ENCODE data around the gene TMEM17. TPM values are rescaled to one million over a fixed set of nuclear protein-coding genes. Genes with fewer than 3 reads are reported as not detected.
A peak's percentile ranks its signal among the peaks of the same experiment; 100 is the strongest.

The TMEM17 gene
- polyA plus RNA-seq (2013, experiment 1 of 2) = 1.8 TPM
- 1.5 TPM for polyA plus RNA-seq (2013, experiment 2 of 2)

DNA sequence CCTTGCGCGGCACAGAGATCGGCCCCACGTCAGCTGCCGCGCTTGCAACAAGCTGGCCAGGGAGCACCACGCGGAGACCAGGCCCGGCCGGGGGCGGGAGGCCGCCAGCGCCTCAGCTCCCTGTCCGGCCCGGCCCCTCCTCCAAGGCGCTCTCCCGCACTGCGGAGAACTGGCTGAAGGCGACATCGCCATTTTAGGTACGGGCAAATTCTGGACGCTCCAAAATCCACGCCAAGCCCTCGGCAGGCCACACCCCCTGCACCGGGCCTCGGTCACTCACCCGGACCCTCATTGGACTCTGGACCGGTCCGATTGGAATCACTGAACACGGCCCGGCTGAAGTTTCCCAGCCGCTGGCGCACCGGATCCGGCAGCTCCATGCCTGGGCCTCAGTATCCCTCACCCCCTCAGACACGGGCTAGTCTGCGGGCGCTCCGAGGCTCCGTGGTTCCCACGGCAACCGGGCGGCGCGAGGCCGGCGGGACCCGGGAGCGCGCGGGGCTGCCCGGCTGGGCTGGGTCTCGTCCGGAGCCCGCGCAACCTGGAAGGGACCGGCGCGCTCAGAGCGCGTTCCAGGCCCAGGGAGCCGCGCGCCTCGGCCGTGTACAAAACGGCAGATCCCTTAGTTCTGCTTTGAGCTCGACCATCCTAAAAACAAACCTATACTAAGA is at the start of gene TMEM17:
TSS of gene TMEM17 (minus strand) at position 446 of the 671 bp plus-strand sequence. CDS start at position 380, 66 bp downstream.
- H3K4me1 ChIP-seq (ENCODE audit: control insufficient read depth, insufficient read depth, low read length, poor library complexity, severe bottlenecking) = no peaks in the 10 kb centered on the region
- H3K27ac ChIP-seq (ENCODE audit: low read depth, low read length, severe bottlenecking) = peak within 1 kb of the TSS; percentile 92
- H3K4me3 ChIP-seq (ENCODE audit: extremely low read depth, insufficient read depth, low read length, poor library complexity, severe bottlenecking) = peak within 1 kb of the TSS; percentile 56
- H3K9me3 ChIP-seq (ENCODE audit: control insufficient read depth, low read length) = no peaks in the 10 kb centered on the region
- H3K36me3 ChIP-seq (ENCODE audit: control insufficient read depth, insufficient read depth, low read length) = no peaks in the 10 kb centered on the region
- 0% methylated on average over 52 to 56 of the region's 68 CpGs for WGBS, 2 experiments (ENCODE audit: insufficient coverage in 2 of 2)

- H3K4me1 ChIP-seq (ENCODE audit: control insufficient read depth, insufficient read depth, low read length, poor library complexity, severe bottlenecking) = no peaks in the 10 kb centered on the region
- H3K36me3 ChIP-seq (ENCODE audit: control insufficient read depth, insufficient read depth, low read length) = no peaks in the 10 kb centered on the region
- H3K9me3 ChIP-seq (ENCODE audit: control insufficient read depth, low read length) = no peaks in the 10 kb centered on the region
- H3K27ac ChIP-seq (ENCODE audit: low read depth, low read length, severe bottlenecking) = no peak overlapping the region
- H3K4me3 ChIP-seq (ENCODE audit: extremely low read depth, insufficient read depth, low read length, poor library complexity, severe bottlenecking) = no peak overlapping the region
Measured at GRCh38 chr2:62554440-62554839, 48.4 kb upstream of the TMEM17 start.

GRCh38 chr2:62550461-62550860 is 44.5 kb upstream of the TMEM17 start:
- no peaks in the 10 kb centered on the region for H3K36me3 ChIP-seq (ENCODE audit: control insufficient read depth, insufficient read depth, low read length)
- H3K9me3 ChIP-seq (ENCODE audit: control insufficient read depth, low read length) = no peaks in the 10 kb centered on the region
- H3K27ac ChIP-seq (ENCODE audit: low read depth, low read length, severe bottlenecking) = no peak overlapping the region
- 100% methylated on average over 1 of the region's 2 CpGs for WGBS, 2 experiments (ENCODE audit: insufficient coverage in 2 of 2)
- H3K4me1 ChIP-seq (ENCODE audit: control insufficient read depth, insufficient read depth, low read length, poor library complexity, severe bottlenecking) = no peaks in the 10 kb centered on the region
- no peak overlapping the region for H3K4me3 ChIP-seq (ENCODE audit: extremely low read depth, insufficient read depth, low read length, poor library complexity, severe bottlenecking)

DNA sequence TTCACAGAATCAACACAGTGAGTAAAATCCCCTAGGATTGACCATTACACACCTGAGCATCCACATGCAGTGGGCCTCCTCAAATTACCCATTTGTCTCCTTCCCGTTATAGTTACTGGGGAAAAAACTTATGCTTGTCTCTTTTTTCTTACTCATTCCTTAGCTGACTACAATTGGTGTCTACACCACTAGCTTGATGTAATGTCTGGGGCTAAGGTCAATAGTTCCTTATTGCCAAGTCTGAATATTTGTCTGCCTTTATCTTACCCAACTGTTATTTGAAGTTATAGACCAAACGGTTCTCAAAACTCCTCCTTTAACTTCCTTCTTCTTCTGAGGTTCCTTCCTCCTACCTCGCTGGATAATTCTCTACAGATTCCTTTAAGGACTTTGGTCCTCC is 41.9 kb upstream of the TMEM17 start:
- H3K36me3 ChIP-seq (ENCODE audit: control insufficient read depth, insufficient read depth, low read length) = no peaks in the 10 kb centered on the region
- no peak overlapping the region for H3K4me3 ChIP-seq (ENCODE audit: extremely low read depth, insufficient read depth, low read length, poor library complexity, severe bottlenecking)
- 79 to 85% methylated on average over 2 to 3 of the region's 3 CpGs for WGBS, 2 experiments (ENCODE audit: insufficient coverage in 2 of 2)
- H3K27ac ChIP-seq (ENCODE audit: low read depth, low read length, severe bottlenecking) = no peak overlapping the region
- H3K9me3 ChIP-seq (ENCODE audit: control insufficient read depth, low read length) = no peaks in the 10 kb centered on the region
- H3K4me1 ChIP-seq (ENCODE audit: control insufficient read depth, insufficient read depth, low read length, poor library complexity, severe bottlenecking) = no peaks in the 10 kb centered on the region

DNA sequence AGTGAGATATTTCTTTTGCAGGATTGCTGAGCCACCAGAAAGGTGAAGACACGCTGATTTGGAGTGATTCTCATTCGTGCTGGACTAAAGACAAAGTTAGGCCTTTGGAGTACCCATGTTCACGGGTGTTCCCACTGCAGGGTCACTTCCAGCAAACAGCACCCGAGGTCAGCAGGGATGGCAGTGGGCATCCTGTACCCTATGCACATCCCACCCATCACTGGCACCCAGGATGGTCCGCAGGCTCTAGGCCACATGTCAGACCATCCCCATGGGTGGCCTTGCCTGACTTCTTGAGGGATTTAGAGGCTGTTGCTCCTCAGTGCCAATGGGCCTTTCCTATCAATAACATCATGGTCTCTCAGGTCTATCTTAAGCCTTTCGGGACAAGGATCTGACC is 39.3 kb upstream of the TMEM17 start:
- Histone ChIP-seq H3K4me1 (ENCODE audit: control insufficient read depth, insufficient read depth, low read length, poor library complexity, severe bottlenecking) (no peaks in the 10 kb centered on the region), H3K9me3 (ENCODE audit: control insufficient read depth, low read length) (no peaks in the 10 kb centered on the region), H3K4me3 (ENCODE audit: extremely low read depth, insufficient read depth, low read length, poor library complexity, severe bottlenecking) (no peak overlapping the region), H3K27ac (ENCODE audit: low read depth, low read length, severe bottlenecking) (no peak overlapping the region), H3K36me3 (ENCODE audit: control insufficient read depth, insufficient read depth, low read length) (no peaks in the 10 kb centered on the region)
- WGBS, 2 experiments (ENCODE audit: insufficient coverage in 2 of 2) = 98 to 100% methylated on average over 5 to 6 of the region's 6 CpGs

GRCh38 chr2:62540408-62541168 is 34.6 kb upstream of the TMEM17 start:
- WGBS, 2 experiments (ENCODE audit: insufficient coverage in 2 of 2) = 88 to 94% methylated on average over 1 to 3 of the region's 5 CpGs
- Histone ChIP-seq H3K4me3 (ENCODE audit: extremely low read depth, insufficient read depth, low read length, poor library complexity, severe bottlenecking) (no peak overlapping the region), H3K36me3 (ENCODE audit: control insufficient read depth, insufficient read depth, low read length) (no peaks in the 10 kb centered on the region), H3K4me1 (ENCODE audit: control insufficient read depth, insufficient read depth, low read length, poor library complexity, severe bottlenecking) (no peaks in the 10 kb centered on the region), H3K9me3 (ENCODE audit: control insufficient read depth, low read length) (no peaks in the 10 kb centered on the region), H3K27ac (ENCODE audit: low read depth, low read length, severe bottlenecking) (no peak overlapping the region)

GRCh38 chr2:62539606-62540407 is 33.8 kb upstream of the TMEM17 start:
- Histone ChIP-seq H3K4me3 (ENCODE audit: extremely low read depth, insufficient read depth, low read length, poor library complexity, severe bottlenecking) (no peak overlapping the region), H3K9me3 (ENCODE audit: control insufficient read depth, low read length) (no peaks in the 10 kb centered on the region), H3K36me3 (ENCODE audit: control insufficient read depth, insufficient read depth, low read length) (no peaks in the 10 kb centered on the region), H3K4me1 (ENCODE audit: control insufficient read depth, insufficient read depth, low read length, poor library complexity, severe bottlenecking) (no peaks in the 10 kb centered on the region), H3K27ac (ENCODE audit: low read depth, low read length, severe bottlenecking) (no peak overlapping the region)

- Histone ChIP-seq H3K4me1 (ENCODE audit: control insufficient read depth, insufficient read depth, low read length, poor library complexity, severe bottlenecking) (no peaks in the 10 kb centered on the region), H3K27ac (ENCODE audit: low read depth, low read length, severe bottlenecking) (no peak overlapping the region), H3K36me3 (ENCODE audit: control insufficient read depth, insufficient read depth, low read length) (no peaks in the 10 kb centered on the region), H3K4me3 (ENCODE audit: extremely low read depth, insufficient read depth, low read length, poor library complexity, severe bottlenecking) (no peak overlapping the region), H3K9me3 (ENCODE audit: control insufficient read depth, low read length) (no peaks in the 10 kb centered on the region)
- WGBS, 2 experiments (ENCODE audit: insufficient coverage in 2 of 2) = 100% methylated on average over 1 of the region's 1 CpG; no CpG with 5 or more reads in 1 of the 2 experiments
Measured at GRCh38 chr2:62538756-62539155, 32.8 kb upstream of the TMEM17 start.

DNA sequence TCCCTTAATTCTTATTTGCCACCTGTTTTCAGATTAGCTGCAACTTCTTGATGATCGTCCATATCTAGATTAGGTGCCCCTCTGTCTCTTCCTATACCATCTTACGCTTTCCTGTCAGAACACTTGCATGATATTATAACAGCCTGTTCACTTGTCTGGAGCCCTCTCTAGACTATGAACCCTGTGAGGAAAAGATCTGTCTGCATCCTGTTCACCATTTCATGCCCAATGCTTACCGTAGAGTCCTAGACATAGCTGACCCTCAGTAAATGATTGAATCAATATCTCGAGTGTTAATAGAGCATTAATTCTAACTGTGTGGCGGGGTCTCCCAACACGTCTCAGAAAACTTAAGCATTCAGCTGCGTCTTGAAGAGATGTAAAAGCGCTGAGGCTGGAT is 31.8 kb upstream of the TMEM17 start:
- Histone ChIP-seq H3K4me3 (ENCODE audit: extremely low read depth, insufficient read depth, low read length, poor library complexity, severe bottlenecking) (no peak overlapping the region), H3K9me3 (ENCODE audit: control insufficient read depth, low read length) (no peaks in the 10 kb centered on the region), H3K4me1 (ENCODE audit: control insufficient read depth, insufficient read depth, low read length, poor library complexity, severe bottlenecking) (no peaks in the 10 kb centered on the region), H3K36me3 (ENCODE audit: control insufficient read depth, insufficient read depth, low read length) (no peaks in the 10 kb centered on the region), H3K27ac (ENCODE audit: low read depth, low read length, severe bottlenecking) (no peak overlapping the region)
- WGBS, 2 experiments (ENCODE audit: insufficient coverage in 2 of 2) = 86 to 91% methylated on average over 8 of the region's 8 CpGs

- Histone ChIP-seq H3K9me3 (ENCODE audit: control insufficient read depth, low read length) (no peaks in the 10 kb centered on the region), H3K36me3 (ENCODE audit: control insufficient read depth, insufficient read depth, low read length) (no peaks in the 10 kb centered on the region), H3K4me3 (ENCODE audit: extremely low read depth, insufficient read depth, low read length, poor library complexity, severe bottlenecking) (no peak overlapping the region), H3K27ac (ENCODE audit: low read depth, low read length, severe bottlenecking) (no peak overlapping the region), H3K4me1 (ENCODE audit: control insufficient read depth, insufficient read depth, low read length, poor library complexity, severe bottlenecking) (no peaks in the 10 kb centered on the region)
- WGBS, 2 experiments (ENCODE audit: insufficient coverage in 2 of 2) = 93 to 100% methylated on average over 4 to 6 of the region's 7 CpGs
Measured at GRCh38 chr2:62536873-62537547, 31.0 kb upstream of the TMEM17 start.
